Measurements from ENCODE around the gene SS18L1. TPM values are rescaled to one million over a fixed set of nuclear protein-coding genes. Genes with fewer than 3 reads are reported as not detected.
A peak's percentile ranks its signal among the peaks of the same experiment; 100 is the strongest.

The SS18L1 gene
- total RNA-seq, 4 donors from 2014 or later, result 14.7 to 23.2 (median 22.1) TPM

DNA sequence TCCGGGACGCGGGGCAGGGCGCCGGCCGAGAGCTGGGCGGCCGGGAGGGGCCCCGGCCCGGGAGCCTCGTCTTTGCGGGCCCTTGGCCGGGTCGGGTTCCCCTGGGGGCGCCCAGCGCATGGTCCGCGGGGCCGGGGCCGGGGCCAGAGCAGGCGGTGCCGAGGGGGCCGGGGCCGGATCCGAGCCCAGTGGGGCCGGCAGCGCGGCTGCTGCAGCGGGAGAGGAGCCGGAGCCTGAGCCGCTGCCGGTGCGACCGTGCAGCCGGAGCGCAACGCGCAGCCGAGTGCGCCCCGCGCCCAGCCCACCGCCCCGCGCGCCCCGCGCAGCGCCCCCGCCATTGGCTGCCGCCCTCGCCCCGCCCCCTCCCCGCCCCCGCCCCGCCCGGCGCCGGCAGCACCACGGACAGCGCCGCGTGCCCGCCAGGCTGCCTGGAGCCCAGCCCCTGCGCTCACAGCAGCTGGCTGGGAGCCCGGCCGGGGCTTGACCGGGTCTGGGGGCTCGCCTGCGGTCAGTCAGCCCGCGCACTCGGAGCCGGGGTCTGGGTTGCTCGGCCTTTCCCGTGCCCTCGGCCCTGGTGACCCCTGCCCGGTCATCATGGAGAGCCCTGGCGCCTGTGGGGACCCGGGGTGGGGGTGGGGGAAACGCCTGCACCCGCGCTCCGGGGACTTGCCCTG, 76.6 kb downstream of the SS18L1 start, which contains the start of gene HRH3:
HRH3 (minus strand) TSS at position 287 of the 674 bp plus-strand sequence. CDS start 308 bp downstream, outside the sequence.
- peak; percentile 25 for DNase-seq
- Histone ChIP-seq H3K36me3 (no peaks in the 10 kb centered on the region), H3K4me1 (peaks cover 3 to 15% (median 13%) of the 10 kb centered on the region in 4 donors), H3K27ac (no peak within 1 kb of the TSS), H3K27me3 (peaks cover 93% of the 10 kb centered on the region), H3K4me3 (peak within 1 kb of the TSS in 3 of 4 donors; percentile 21 to 45 (median 42)), H3K9me3 (no peaks in the 10 kb centered on the region)
- intact Hi-C loops (cut with DNase I; ENCODE audit: low total_unique reads) (no loop called here), in situ Hi-C loops (cut with MboI; ENCODE audit: low pct_ligation_motif_present in 1 of 4, low pct_unique_long_range_greater_than_20kb in 1 of 4, low sequenced_read_pairs in 3 of 4) (no loop called here)
- 0% methylated on average over 24 of the region's 84 CpGs; no CpG with 5 or more reads in 1 of the 2 donors for WGBS, 2 donors (ENCODE audit: low coverage in 1 of 2)
- no peak for TF ChIP-seq POLR2A (IDR thresholded peaks at IDR 0.05)
- TF ChIP-seq CTCF (IDR thresholded peaks at IDR 0.05), result no peak
- no peak for TF ChIP-seq POLR2AphosphoS5 (IDR thresholded peaks at IDR 0.05)
- TF ChIP-seq EP300 (IDR thresholded peaks at IDR 0.05; ENCODE audit: low read depth), result no peak

DNA sequence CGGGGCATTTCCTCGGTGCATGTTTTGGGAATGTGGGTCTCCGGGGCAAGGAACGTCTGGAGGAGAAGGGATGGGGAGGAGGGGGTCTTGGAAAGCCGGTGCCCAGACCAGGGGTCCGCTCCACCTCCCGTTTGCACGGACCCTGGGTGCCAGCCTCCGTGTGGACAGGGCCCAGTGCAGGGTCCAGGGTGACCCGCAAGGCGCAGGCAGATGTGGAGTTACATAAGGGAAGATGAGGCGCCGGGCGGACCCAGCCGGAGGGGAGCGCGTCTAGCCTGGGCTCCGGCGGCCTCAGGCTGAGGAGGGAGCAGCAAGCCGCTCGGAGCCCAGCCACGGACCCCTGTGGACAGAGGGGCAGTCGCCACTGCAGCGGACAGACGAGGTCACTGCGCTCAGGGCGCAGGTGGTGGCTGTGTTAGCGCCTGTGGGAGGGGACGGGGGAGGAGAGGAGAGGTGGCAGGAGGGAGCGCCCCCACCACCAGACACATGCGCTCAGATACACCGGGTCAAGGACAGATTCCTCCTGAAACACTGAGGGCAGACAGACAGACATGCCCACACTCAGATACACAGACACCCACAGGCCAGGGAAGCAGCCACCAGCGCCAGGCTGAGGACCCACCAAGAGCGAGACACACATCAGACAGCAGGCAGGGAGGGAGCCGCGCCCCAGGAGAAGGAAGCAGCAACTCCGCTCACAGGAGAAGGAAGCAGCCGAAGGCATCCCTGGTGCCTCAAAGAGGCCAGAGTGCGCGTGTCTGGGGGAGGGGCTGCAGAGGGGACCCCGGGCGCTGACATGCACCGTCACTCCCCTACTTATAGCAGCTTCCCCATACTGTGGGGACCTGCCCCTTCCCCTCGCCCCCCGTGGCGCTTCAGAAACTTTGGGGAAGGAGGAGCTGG, 77.3 kb downstream of the SS18L1 start:
- intact Hi-C loops (cut with DNase I; ENCODE audit: low total_unique reads), result no loop called here
- H3K27ac ChIP-seq, result no peak overlapping the region
- in situ Hi-C loops (cut with MboI; ENCODE audit: low pct_ligation_motif_present in 1 of 4, low pct_unique_long_range_greater_than_20kb in 1 of 4, low sequenced_read_pairs in 3 of 4), result no loop called here
- peaks cover 3 to 15% (median 13%) of the 10 kb centered on the region in 4 donors for H3K4me1 ChIP-seq
- peak overlapping the region in 1 of 4 donors; percentile 27 for H3K4me3 ChIP-seq
- H3K9me3 ChIP-seq, result no peaks in the 10 kb centered on the region
- TF ChIP-seq POLR2AphosphoS5 (IDR thresholded peaks at IDR 0.05) (no peak), EP300 (IDR thresholded peaks at IDR 0.05; ENCODE audit: low read depth) (no peak), POLR2A (IDR thresholded peaks at IDR 0.05) (no peak), CTCF (IDR thresholded peaks at IDR 0.05) (no peak)
- no peak for DNase-seq
- H3K36me3 ChIP-seq, result no peaks in the 10 kb centered on the region
- peaks cover 93% of the 10 kb centered on the region for H3K27me3 ChIP-seq
- 12% methylated on average over 46 of the region's 46 CpGs; no CpG with 5 or more reads in 1 of the 2 donors for WGBS, 2 donors (ENCODE audit: low coverage in 1 of 2)

DNA sequence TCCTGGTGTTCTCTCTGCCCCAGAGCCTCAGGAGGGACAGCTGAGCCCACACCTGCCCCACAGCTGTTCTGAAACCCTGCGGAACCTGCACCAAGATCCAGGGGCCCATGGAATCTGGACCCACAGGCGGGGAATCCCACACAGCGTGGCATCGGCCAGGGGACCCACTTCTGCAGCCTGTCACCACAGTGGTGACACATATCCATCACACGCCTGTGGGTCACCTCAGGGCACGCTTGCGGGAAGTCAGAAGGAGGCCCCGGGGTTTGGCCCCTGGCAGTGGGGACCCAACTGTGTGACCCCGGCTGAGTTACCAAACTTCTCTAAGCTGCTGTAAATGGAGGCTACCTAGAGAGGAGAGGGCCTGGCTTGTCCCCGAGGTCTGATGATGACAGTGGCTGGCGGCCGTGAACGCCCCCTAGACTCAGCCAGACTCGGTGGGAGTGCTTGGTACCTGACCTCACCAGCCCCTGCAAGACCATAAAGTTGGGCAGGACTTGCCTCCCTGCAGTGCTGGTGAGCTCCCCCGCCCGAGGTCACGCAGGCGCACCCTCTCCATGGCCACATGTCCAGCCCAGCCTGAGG, 78.8 kb downstream of the SS18L1 start:
- H3K4me3 ChIP-seq, result no peak overlapping the region
- TF ChIP-seq POLR2AphosphoS5 (IDR thresholded peaks at IDR 0.05) (no peak), EP300 (IDR thresholded peaks at IDR 0.05; ENCODE audit: low read depth) (no peak), CTCF (IDR thresholded peaks at IDR 0.05) (no peak), POLR2A (IDR thresholded peaks at IDR 0.05) (no peak)
- in situ Hi-C loops (cut with MboI; ENCODE audit: low pct_ligation_motif_present in 1 of 4, low pct_unique_long_range_greater_than_20kb in 1 of 4, low sequenced_read_pairs in 3 of 4) (no loop called here), intact Hi-C loops (cut with DNase I; ENCODE audit: low total_unique reads) (no loop called here)
- 76% methylated on average over 18 of the region's 18 CpGs; no CpG with 5 or more reads in 1 of the 2 donors for WGBS, 2 donors (ENCODE audit: low coverage in 1 of 2)
- H3K27me3 ChIP-seq, result peaks cover 83% of the 10 kb centered on the region
- peaks cover 3 to 15% (median 13%) of the 10 kb centered on the region in 4 donors for H3K4me1 ChIP-seq
- no peaks in the 10 kb centered on the region for H3K9me3 ChIP-seq
- no peak overlapping the region for H3K27ac ChIP-seq
- no peaks in the 10 kb centered on the region for H3K36me3 ChIP-seq
- no peak for DNase-seq

- peaks cover 79% of the 10 kb centered on the region for H3K27me3 ChIP-seq
- 71 to 80% methylated on average over 1 to 13 of the region's 13 CpGs for WGBS, 2 donors (ENCODE audit: low coverage in 1 of 2)
- intact Hi-C loops (cut with DNase I; ENCODE audit: low total_unique reads) (no loop called here), in situ Hi-C loops (cut with MboI; ENCODE audit: low pct_ligation_motif_present in 1 of 4, low pct_unique_long_range_greater_than_20kb in 1 of 4, low sequenced_read_pairs in 3 of 4) (no loop called here)
- H3K36me3 ChIP-seq, result no peaks in the 10 kb centered on the region
- TF ChIP-seq POLR2A (IDR thresholded peaks at IDR 0.05) (no peak), POLR2AphosphoS5 (IDR thresholded peaks at IDR 0.05) (no peak), CTCF (IDR thresholded peaks at IDR 0.05) (no peak), EP300 (IDR thresholded peaks at IDR 0.05; ENCODE audit: low read depth) (no peak)
- peaks cover 3 to 15% (median 13%) of the 10 kb centered on the region in 4 donors for H3K4me1 ChIP-seq
- H3K4me3 ChIP-seq, result no peak overlapping the region
- H3K27ac ChIP-seq, result no peak overlapping the region
- no peak for DNase-seq
- no peaks in the 10 kb centered on the region for H3K9me3 ChIP-seq
Observed at GRCh38 chr20:62222972-62223371, 79.4 kb downstream of the SS18L1 start.
